ENCODE data around the gene MOGAT1. TPM values are rescaled to one million over a fixed set of nuclear protein-coding genes. Genes with fewer than 3 reads are reported as not detected.
"Not testable (repeated sequence)": the region's sequence is repeated elsewhere in the genome, so short reads cannot be mapped to it uniquely, and the experiment has no call there.

Gene MOGAT1
- total and polyA plus RNA-seq, 4 donors: 0.30 to 5.5 (median 5.1) TPM; not detected in 1

DNA sequence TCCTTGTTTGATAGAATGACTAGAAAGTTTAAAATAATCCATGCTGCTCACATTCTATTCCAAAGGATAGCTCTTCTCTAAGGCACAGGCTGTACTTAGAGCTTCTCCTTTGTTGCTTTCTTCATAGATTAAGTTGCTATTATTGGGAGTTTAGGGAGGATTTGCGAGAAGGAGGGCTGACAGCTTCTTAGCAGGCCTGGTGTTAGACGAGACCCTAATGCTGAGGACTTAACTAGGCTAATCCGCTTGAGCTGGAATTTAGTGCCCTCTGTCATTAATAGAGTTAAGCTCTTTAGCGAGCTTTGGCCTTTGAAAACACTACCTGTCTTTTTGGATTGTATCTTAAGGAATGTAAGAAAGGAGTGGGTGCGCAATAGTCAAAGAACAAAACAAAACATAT is 81.3 kb downstream of the MOGAT1 start:
- DNase-seq (ENCODE audit: low spot score): no peak
- Histone ChIP-seq H3K9ac (ENCODE audit: low read depth in 1 of 2, low read length in 2 of 2) (no peak overlapping the region), H3K27ac (ENCODE audit: low read depth in 1 of 2, low read length in 2 of 2) (peak overlapping the region in 1 of 2 donors; percentile 38), H3K36me3 (ENCODE audit: control insufficient read depth in 4 of 4, insufficient read depth in 3 of 4, low read depth in 1 of 4, low read length in 3 of 4) (no peaks in the 10 kb centered on the region), H3K9me3 (ENCODE audit: control insufficient read depth in 4 of 4, low read length in 3 of 4) (no peaks in the 10 kb centered on the region), H3K27me3 (ENCODE audit: control insufficient read depth in 4 of 4, insufficient read depth in 4 of 4, low read length in 3 of 4) (no peaks in the 10 kb centered on the region), H3K4me3 (ENCODE audit: low read depth in 1 of 3, low read length in 3 of 3) (no peak overlapping the region), H3K4me1 (ENCODE audit: control insufficient read depth in 4 of 4, insufficient read depth in 4 of 4, low read length in 3 of 4) (peaks cover 0 to 14% (median 9%) of the 10 kb centered on the region in 4 donors)
- 95% methylated on average over 5 of the region's 5 CpGs for WGBS
- no peak for TF ChIP-seq FOXA2 (IDR thresholded peaks at IDR 0.05)
- no peak for TF ChIP-seq HNF4A (conservative IDR thresholded peaks at IDR 0.05)
- TF ChIP-seq, protein P1, sequence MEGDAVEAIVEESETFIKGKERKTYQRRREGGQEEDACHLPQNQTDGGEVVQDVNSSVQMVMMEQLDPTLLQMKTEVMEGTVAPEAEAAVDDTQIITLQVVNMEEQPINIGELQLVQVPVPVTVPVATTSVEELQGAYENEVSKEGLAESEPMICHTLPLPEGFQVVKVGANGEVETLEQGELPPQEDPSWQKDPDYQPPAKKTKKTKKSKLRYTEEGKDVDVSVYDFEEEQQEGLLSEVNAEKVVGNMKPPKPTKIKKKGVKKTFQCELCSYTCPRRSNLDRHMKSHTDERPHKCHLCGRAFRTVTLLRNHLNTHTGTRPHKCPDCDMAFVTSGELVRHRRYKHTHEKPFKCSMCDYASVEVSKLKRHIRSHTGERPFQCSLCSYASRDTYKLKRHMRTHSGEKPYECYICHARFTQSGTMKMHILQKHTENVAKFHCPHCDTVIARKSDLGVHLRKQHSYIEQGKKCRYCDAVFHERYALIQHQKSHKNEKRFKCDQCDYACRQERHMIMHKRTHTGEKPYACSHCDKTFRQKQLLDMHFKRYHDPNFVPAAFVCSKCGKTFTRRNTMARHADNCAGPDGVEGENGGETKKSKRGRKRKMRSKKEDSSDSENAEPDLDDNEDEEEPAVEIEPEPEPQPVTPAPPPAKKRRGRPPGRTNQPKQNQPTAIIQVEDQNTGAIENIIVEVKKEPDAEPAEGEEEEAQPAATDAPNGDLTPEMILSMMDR (IDR thresholded peaks at IDR 0.05; ENCODE audit: low read depth, low read length, missing input control): no peak
- TF ChIP-seq HNF4G (IDR thresholded peaks at IDR 0.05): no peak
- no peak for TF ChIP-seq RXRA (IDR thresholded peaks at IDR 0.05)
- TF ChIP-seq, protein P2, sequence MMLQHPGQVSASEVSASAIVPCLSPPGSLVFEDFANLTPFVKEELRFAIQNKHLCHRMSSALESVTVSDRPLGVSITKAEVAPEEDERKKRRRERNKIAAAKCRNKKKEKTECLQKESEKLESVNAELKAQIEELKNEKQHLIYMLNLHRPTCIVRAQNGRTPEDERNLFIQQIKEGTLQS (IDR thresholded peaks at IDR 0.05): no peak
- no peak for TF ChIP-seq GABPA (IDR thresholded peaks at IDR 0.05 in 1 of 2, conservative IDR thresholded peaks at IDR 0.05 in 1 of 2)
- TF ChIP-seq EGR1 (IDR thresholded peaks at IDR 0.05; ENCODE audit: low read depth in 2 of 2): no peak
- no peak for TF ChIP-seq FOXA1 (IDR thresholded peaks at IDR 0.05)
- no peak for TF ChIP-seq JUND (IDR thresholded peaks at IDR 0.05)
- no peak for TF ChIP-seq YY1 (IDR thresholded peaks at IDR 0.05)

DNA sequence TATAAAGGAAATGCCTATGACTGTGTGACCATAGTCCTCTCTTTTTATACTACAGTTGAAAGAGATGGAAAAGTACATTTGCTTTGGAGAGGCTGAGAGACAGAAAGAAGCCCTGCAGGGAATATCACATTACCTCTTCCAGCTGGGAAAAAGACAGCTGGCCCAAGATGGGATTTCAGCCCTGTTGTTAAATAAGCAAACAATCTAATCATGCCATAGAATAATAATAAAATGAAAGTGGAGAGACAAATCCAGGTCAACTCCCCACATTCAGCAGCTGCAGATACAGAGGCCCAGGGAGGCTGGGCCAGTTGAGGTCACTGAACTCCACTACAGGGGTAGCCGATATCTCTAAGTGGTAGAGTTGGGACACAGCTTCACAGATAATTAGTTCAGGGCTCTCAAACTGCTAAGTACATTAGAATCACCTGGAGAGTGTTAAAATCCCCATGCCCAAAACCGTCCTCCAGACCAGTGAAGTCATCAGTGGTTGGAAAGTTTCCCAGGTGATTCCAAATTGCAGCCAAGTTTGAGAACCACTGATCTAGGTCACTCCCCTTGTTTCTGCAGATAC is 81.9 kb downstream of the MOGAT1 start:
- no peak for DNase-seq (ENCODE audit: low spot score)
- Histone ChIP-seq H3K9ac (ENCODE audit: low read depth in 1 of 2, low read length in 2 of 2) (no peak overlapping the region), H3K9me3 (ENCODE audit: control insufficient read depth in 4 of 4, low read length in 3 of 4) (no peaks in the 10 kb centered on the region), H3K27me3 (ENCODE audit: control insufficient read depth in 4 of 4, insufficient read depth in 4 of 4, low read length in 3 of 4) (no peaks in the 10 kb centered on the region), H3K4me3 (ENCODE audit: low read depth in 1 of 3, low read length in 3 of 3) (no peak overlapping the region), H3K4me1 (ENCODE audit: control insufficient read depth in 4 of 4, insufficient read depth in 4 of 4, low read length in 3 of 4) (peaks cover 0 to 14% (median 9%) of the 10 kb centered on the region in 4 donors), H3K36me3 (ENCODE audit: control insufficient read depth in 4 of 4, insufficient read depth in 3 of 4, low read depth in 1 of 4, low read length in 3 of 4) (no peaks in the 10 kb centered on the region), H3K27ac (ENCODE audit: low read depth in 1 of 2, low read length in 2 of 2) (peak overlapping the region; percentile 6 to 38)
- 27% methylated on average over 2 of the region's 2 CpGs for WGBS
- TF ChIP-seq YY1 (IDR thresholded peaks at IDR 0.05): no peak
- TF ChIP-seq SP1 (IDR thresholded peaks at IDR 0.05): peak; percentile 57
- no peak for TF ChIP-seq HNF4G (IDR thresholded peaks at IDR 0.05)
- TF ChIP-seq RXRA (IDR thresholded peaks at IDR 0.05): peak; percentile 89 to 91
- TF ChIP-seq JUND (IDR thresholded peaks at IDR 0.05): peak; percentile 30 to 67
- peak; percentile 48 for TF ChIP-seq FOXA2 (IDR thresholded peaks at IDR 0.05)
- TF ChIP-seq HNF4A (conservative IDR thresholded peaks at IDR 0.05): peak in 1 of 2 donors; percentile 38
- TF ChIP-seq FOXA1 (IDR thresholded peaks at IDR 0.05): peak; percentile 55
- TF ChIP-seq GABPA (IDR thresholded peaks at IDR 0.05 in 1 of 2, conservative IDR thresholded peaks at IDR 0.05 in 1 of 2): no peak
- TF ChIP-seq RAD21 (IDR thresholded peaks at IDR 0.05): peak in 1 of 2 donors; percentile 34
- TF ChIP-seq, protein P2 (IDR thresholded peaks at IDR 0.05): no peak
- TF ChIP-seq EGR1 (IDR thresholded peaks at IDR 0.05; ENCODE audit: low read depth in 2 of 2): no peak

DNA sequence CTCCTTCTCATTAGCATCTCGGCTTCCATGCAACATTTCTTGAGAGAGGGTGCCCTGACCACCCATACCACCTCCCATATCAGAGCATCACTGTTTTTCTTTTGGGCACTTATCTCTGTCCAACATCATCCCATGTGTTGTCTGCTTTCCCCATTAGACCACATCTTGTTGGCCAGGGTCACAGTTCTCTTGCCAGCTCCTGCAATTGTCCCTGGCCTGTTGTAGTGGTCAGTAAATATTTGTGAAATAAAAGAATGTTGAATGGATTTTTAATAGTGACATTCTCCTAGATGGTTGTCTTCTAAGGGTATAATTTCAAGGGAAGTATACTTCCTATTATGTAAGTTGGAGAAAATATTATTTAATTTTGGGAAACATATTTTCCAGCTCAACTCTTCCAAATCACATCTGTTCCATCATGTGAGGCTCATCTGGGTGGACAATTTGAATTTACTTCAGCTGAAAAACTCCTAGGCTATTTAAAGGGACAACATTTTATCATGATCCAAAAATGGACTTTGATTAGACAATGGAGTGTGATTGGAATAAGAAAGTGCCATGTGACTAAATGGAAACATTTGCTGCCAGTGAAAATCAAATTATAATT is 83.0 kb downstream of the MOGAT1 start:
- Histone ChIP-seq H3K9me3 (ENCODE audit: control insufficient read depth in 4 of 4, low read length in 3 of 4) (no peaks in the 10 kb centered on the region), H3K27me3 (ENCODE audit: control insufficient read depth in 4 of 4, insufficient read depth in 4 of 4, low read length in 3 of 4) (no peaks in the 10 kb centered on the region), H3K27ac (ENCODE audit: low read depth in 1 of 2, low read length in 2 of 2) (no peak overlapping the region), H3K9ac (ENCODE audit: low read depth in 1 of 2, low read length in 2 of 2) (no peak overlapping the region), H3K4me1 (ENCODE audit: control insufficient read depth in 4 of 4, insufficient read depth in 4 of 4, low read length in 3 of 4) (peaks cover 0 to 14% (median 9%) of the 10 kb centered on the region in 4 donors), H3K36me3 (ENCODE audit: control insufficient read depth in 4 of 4, insufficient read depth in 3 of 4, low read depth in 1 of 4, low read length in 3 of 4) (no peaks in the 10 kb centered on the region), H3K4me3 (ENCODE audit: low read depth in 1 of 3, low read length in 3 of 3) (no peak overlapping the region)
- WGBS: 96% methylated on average over 1 of the region's 1 CpG
- TF ChIP-seq HNF4A (conservative IDR thresholded peaks at IDR 0.05): no peak
- no peak for TF ChIP-seq RXRA (IDR thresholded peaks at IDR 0.05)
- TF ChIP-seq TAF1 (conservative IDR thresholded peaks at IDR 0.05): no peak
- TF ChIP-seq HNF4G (IDR thresholded peaks at IDR 0.05): no peak
- TF ChIP-seq JUND (IDR thresholded peaks at IDR 0.05): no peak
- no peak for TF ChIP-seq YY1 (IDR thresholded peaks at IDR 0.05)
- TF ChIP-seq NR2F2 (IDR thresholded peaks at IDR 0.05): no peak
- no peak for DNase-seq (ENCODE audit: low spot score)

DNA sequence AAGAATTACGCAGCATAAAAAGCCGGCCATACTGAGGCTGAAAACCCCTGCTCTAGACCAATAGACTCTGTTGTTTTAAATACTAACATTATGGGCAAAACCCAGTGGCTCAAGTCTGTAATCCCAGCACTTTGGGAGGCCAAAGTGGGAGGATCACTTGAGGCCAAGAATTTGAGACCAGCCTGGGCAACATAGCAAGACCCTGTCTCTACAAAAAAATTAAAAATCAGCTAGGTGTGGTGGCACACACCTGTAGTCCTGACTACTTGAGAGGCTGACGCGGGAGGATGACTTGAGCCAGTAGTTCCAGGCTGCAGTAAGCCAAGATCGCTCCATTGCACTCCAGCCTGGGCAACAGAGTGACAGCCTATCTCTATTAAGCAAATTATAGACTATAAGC is 84.1 kb downstream of the MOGAT1 start:
- H3K9ac ChIP-seq (ENCODE audit: low read depth in 1 of 2, low read length in 2 of 2); H3K4me3 ChIP-seq (ENCODE audit: low read depth in 1 of 3, low read length in 3 of 3); H3K9me3 ChIP-seq (ENCODE audit: control insufficient read depth in 4 of 4, low read length in 3 of 4); H3K27me3 ChIP-seq (ENCODE audit: control insufficient read depth in 4 of 4, insufficient read depth in 4 of 4, low read length in 3 of 4); DNase-seq (ENCODE audit: low spot score); H3K27ac ChIP-seq (ENCODE audit: low read depth in 1 of 2, low read length in 2 of 2); H3K36me3 ChIP-seq (ENCODE audit: control insufficient read depth in 4 of 4, insufficient read depth in 3 of 4, low read depth in 1 of 4, low read length in 3 of 4): not testable (repeated sequence)
- peaks cover 0 to 14% (median 9%) of the 10 kb centered on the region in 4 donors for H3K4me1 ChIP-seq (ENCODE audit: control insufficient read depth in 4 of 4, insufficient read depth in 4 of 4, low read length in 3 of 4)
- WGBS: 87% methylated on average over 5 of the region's 5 CpGs

Data from liver (tissue), 9 donors.